Stimulated activated CD8-positive, alpha-beta memory T cell treated with anti-CD3 and anti-CD28 coated beads, Interleukin-12 subunit alpha, Interleukin-12 subunit beta, amount 100 ng/mL, for 1 hour (primary cell): ENCODE results near the gene RIC8B.
A peak's percentile ranks its signal among the peaks of the same experiment; 100 is the strongest.

Experiments
- DNase-seq: peaks from one replicate; pipeline ENCODE4 v3.0.0-alpha.2; 2020; ENCODE audit warnings: low read depth

Gene RIC8B

DNA sequence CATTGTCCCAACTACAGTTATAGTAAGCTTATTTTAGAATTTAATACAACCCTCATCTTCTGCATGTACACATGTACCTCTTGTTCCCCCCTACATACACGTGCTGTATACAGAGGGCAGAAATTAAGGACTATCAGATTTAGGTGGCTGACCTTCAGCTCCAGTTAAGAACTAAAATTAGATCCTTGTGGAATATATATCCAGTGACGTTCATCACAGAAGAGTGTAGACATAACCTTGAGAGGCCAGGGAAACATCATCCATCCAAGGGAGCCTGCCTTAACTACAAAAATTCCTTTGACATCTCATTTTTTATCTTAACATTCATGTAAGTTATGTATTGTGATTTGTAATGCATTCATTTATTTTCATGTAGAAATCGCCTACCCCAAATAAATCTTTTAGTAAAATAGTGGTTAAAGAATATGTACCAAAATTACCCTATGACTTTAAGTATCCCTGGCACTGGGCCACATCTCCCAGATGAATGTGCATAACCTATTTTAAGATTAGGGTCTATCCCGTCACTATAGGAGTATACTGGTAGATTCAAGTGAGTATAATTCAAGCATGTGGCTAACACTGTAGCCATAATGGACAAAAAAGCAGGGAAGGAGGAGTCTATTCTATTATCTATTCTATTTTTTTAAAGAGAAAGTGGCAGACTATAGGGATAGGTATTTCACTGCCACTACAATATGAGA, 27.5 kb downstream of the RIC8B start:
- no peak for DNase-seq

DNA sequence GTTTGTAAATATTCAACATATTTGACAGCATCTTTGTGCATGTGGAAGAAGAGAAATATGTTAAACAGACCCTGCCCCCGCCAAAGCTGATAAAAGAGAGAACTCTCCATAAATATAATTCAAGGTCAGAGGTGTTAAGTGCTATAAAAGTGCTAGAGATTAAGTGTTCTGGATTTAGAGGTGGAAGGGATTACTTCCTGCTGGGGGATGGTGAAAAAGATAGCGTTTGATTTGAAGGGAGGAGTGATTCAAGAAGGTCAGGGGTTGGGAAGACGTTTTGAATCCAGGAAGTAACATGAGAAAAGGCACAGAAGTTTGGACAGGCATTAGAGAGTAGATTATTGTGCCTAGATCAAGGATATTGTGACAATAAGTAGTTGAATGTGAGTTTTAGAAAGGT, 30.2 kb downstream of the RIC8B start:
- no peak for DNase-seq

DNA sequence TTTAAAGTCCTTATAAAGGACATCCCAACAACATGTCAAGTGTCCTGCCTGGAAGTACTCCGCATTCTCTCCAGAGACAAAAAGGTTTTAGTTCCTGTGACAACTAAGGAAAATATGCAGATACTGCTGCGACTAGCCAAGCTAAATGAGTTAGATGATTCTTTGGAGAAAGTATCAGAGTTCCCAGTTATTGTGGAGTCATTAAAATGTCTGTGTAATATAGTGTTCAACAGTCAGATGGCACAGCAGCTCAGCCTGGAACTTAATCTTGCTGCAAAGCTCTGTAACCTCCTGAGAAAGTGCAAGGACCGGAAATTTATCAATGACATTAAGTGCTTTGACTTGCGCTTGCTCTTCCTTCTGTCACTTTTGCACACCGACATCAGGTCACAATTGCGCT, 40.2 kb downstream of the RIC8B start:
- no peak for DNase-seq

DNA sequence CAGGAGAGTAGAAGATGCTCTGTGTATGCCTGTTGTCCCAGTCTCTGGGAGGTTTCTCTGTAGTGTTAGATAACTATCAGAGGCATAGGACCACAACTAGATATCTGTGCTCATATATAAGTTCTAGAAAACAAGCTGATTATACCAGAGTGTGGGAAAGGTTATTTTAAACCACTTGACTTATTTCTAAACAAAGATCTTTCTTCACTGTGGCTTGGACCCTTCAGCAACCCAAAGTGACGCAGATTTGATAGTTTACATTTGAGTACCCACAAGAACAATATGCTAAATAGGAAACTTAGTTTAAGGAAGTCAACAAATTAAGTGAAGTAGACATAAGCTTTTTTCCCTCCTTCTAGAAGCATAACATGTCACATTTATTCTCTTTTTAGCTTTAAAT, 41.3 kb downstream of the RIC8B start:
- no peak for DNase-seq

DNA sequence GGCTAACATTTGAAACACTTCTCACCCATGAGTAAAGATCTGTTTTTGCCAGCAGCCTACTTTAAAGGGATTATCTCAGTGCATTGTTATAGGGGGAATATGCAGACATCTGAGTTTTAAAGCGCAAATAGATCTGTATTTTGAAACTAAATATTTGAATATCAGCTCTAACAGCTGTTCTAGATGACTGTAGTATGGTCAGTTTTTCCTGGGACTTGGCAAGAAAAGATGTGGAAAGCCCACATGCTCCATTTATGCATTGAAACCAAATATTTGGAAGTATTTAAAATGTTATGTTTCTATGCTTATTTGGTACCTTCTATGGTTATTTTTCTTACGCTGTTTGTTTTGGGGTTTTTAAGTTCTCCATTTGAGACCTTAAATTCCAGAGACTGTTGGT, 41.7 kb downstream of the RIC8B start:
- DNase-seq: no peak

DNA sequence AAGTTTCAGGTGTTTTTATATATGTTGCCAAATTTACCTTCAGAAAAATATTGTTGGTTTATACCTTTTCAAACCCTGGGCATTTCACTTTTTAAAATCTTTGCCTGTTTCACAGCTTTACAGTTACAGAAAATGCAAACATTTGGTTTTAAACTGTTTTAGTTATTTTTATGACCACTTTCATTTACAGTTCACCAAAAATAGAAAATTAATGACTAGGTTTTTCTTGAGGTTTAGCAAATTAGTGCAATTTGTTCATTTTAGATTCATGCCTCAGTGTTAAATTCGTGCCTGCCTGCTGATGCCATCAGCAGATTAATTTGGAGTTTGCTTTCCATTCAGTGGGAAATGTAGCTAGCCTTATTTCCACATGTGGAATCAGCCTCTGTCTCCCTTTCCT, 45.5 kb downstream of the RIC8B start:
- DNase-seq: no peak

DNA sequence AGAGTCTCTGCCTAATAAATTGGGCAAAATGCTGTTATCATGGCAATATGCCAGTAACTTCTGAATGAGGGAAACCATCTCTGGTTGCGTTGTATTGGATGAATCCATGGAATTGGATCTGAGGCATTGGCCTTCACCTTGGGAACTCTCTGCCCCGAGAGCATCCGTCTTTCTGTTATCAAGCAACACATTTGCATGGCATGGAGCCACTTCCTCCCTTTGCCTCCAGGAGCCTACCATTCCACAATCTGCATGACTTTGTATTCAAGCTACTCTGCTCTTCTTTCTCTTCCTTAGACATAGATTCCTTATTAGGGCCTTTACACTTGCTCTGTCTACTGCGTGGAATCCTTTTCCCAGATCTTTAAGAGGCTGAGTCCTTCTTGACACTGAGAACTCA, 57.2 kb downstream of the RIC8B start:
- no peak for DNase-seq

DNA sequence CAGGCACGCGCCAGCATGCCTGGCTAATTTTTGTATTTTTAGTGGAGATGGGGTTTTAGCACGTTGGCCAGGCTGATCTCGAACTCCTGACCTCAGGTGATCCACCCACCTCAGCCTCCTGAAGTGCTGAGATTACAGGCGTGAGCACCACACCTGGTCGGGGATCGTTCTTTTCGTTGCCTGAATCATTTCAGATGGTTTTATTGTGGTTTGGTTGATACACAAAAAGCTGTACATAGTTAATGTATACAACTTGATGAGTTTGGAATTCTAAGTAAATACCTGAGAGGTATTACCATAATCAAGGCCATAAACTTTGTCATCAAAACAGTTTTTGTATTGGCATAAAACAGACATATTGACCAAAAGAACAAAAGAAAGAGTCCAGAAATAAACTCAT, 63.3 kb downstream of the RIC8B start:
- DNase-seq: no peak

DNA sequence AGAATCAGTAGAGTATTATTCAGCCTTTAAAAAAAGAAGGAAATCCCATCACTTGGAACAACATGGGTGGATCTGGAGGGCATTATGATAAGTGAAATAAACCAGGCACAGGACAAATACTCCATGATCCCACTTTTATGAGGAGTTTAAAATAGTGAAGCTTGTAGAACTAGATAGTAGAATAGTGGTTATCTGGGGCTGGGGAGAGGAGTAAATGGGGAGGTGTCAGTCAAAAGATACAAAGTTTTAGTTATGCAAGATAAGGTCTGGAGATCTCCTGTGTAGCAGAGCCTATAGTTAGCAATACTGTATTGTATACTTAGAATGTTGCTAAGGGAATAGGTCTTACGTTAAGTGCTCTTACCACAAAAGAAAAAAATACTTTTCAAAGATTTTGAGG, 64.9 kb downstream of the RIC8B start:
- no peak for DNase-seq

DNA sequence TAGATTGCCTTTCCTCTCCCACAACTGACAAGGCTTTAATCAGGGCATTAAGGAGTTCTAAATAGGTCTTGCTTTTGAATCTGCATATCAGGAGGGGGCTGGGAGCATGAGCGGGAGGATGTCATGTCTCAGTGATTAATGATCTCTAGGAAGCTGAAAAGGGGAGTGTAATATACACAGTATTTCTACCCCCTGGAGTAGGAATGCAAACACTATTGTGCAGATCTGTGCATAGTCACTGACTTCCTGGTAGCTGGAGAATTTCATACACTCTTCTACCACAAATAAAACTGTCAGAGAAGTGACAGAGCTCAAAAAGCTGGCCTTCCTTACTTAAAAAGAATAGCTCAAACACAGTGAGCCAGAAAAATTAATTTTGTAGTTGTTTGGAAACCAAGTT, 65.8 kb downstream of the RIC8B start:
- DNase-seq: no peak

DNA sequence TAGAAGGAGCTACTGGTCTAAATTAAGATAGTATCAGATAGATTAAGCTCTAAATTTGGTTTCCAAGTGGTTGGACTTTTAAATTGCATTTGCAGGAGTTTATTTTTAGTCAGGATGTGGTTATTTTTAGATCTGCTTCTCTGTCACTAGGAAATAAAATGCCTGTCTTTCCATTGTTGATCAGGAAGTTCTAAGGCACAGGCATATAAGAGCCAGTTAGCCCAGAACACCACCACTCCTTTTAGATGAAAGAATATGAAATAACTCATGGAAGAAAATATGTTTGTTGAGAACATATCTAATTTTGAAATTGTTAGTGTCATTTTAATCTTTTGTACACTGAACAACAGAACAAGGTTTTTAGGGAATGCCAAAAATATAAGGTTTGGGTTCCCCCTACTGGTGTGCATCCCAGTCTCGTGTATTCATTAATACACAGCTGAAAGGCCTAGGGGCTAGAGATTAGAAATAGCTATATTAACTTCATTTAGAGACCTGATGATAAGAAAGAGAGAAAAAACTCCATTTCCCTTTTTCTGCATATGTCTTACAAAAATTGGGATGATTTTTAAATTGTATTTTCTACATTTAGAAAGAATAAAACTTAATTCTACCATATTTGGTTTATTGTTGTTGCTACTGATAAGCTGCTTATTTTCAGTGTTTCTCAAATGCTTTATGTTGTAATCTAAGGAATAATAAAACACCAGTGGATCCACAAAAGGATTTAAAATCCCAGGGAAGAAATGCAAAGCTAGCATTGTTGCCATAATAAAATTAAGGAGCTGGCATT, 67.2 kb downstream of the RIC8B start:
- peak; percentile 2 for DNase-seq

DNA sequence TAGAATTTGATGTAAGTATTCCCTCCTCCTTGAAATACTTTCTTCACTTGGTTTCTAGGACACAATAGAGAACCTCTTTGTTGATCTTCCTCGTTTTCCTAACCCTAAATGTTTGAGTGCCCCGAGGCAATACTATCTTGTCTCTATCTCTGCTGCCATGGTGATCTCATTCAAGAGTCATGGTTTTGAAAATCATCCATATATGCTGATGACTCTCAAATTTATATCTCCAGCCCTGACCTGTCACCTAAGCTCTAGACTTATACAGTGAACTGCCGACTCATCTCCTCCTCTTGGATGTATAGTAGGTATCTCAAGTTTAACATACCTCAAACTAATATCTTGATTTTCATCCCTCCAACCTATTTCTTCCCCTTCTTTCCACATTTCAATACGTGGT, 71.4 kb downstream of the RIC8B start:
- no peak for DNase-seq

DNA sequence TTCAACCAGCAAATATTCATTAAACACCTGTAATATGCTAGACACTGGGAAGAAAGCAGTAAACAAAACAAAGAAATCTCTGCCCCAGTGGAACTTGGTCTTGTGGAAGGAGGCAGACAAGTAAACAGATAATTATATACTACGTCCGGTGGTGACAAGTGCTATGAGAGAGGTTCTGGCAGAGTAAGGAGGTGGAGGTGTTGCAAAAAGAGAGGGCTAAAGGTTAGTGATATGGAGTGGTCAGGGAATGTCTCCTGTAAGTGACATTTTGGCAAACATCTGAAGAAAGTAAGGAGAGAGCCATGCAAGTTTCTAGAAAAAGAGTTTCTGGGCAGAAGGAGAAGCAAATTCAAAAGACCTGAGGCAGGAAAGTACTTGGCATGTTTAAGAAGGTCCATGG, 73.4 kb downstream of the RIC8B start:
- no peak for DNase-seq

DNA sequence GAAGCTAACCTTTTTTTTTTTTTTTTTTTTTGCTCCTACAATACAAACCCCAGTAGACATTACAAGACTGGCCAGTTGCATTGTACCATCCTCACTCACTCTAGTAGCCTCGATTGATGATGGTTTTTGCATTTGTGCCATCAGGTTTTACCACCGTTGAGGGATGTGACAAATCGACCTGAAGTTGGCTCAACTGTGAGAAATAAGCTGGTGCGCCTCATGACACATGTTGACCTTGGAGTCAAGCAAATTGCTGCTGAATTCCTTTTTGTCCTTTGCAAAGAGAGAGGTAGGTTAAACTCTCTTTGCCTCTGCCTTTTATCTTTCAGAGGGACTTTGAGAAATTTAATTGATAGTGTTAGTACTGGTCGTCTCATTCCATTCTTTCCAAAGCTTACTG, 76.8 kb downstream of the RIC8B start:
- no peak for DNase-seq

DNA sequence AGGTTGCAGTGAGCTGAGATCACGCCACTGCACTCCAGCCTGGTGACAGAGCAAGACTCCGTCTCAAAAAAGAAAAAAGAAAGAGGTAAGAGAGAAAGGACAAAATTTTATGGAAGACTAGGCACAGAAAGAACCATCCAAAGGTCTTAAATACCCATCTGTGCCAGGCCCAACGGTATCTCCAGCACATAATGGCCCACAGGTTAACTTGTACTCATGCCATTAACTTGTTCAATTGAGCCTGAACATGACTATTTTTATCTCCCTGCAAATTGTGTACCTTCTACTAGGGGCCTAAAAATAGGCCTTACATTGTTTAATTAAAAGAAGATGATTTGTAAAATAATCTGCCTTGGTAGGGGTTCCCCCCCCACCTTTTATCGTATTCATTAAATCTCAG, 80.2 kb downstream of the RIC8B start:
- no peak for DNase-seq

DNA sequence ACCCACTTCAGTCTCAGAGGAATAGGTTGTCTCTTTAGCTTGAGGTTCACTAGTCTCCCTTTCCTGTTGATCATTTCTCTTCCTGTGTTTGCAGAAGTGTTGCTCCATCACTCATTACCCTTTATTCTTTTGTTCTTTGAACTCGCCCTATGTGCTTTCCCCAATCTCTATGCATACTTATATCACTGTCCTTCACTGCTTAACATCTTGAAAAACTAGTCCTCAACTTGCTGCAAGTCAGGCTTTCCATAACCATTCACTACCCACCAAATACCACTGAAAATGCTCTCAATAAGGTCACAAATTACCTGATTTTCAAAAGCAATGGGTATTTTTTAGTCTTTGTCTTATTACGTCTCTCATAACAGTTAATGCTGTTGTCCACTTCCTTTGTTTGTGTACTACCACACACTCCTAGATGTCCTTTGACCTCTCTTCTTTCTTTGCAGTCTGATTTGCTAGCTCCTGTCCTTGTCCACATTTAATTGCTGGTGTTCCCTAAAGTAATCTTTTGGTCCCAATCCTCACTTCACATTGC, 80.8 kb downstream of the RIC8B start:
- DNase-seq: no peak

DNA sequence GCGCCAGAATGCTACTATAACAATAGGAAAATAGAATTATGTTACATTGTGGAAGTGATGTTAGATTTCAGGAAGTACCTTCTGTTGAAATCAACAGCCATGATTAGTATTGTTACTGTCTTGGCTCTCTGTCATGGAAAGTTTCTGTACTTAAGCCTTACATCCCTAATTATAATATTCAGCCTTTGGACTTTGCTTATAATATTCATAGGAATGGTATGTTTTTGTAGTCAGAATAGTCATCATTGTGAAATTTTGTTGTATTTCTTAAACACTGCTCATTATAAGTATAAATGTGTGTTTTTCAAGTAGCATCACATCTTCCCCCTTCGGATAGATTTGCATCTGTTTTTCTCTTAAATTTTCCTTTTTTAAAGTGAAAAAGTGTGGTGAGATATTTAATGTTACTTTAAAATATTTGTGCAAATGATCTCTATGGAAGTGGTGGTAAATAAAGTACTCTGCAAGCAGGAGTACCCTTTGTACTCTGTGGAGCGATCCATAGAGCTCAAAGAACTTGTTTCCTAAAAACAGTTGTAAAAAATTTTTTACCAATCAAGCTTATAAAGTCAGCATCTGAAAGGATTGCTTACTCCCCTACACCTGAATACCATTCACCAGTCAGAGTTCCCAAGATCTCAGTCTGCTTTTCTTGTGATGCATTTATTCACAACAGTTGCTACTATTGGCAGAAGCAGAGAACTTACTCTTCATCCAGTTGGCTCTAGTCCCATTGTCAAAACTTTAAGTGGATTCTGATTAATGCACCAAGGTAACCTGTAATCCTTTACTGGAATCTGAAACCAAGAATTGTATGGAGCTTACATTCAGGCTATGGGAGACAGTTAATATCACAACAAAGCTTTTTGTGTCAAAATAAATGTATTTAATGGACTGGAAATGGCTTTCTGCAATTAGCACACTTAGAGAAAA, 87.8 kb downstream of the RIC8B start:
- no peak for DNase-seq

DNA sequence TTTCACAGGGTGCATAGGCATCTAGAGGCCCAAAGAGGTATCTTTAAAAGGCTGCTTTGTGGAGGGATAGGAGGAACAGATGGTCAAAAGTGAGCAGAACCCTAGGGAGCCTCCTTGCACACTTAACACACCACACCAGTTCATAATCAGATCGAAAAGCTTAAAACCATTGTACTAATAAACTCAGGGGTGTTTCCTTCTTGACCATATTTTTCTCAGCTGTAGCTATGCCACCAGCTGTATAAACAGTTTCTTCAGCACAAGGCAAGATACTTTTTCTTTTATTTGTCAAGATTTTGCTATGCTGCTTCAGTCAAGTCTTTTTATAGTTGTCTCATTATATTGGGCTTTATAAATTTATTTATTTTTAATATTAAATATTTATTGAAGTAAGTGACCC, 88.7 kb downstream of the RIC8B start:
- no peak for DNase-seq

DNA sequence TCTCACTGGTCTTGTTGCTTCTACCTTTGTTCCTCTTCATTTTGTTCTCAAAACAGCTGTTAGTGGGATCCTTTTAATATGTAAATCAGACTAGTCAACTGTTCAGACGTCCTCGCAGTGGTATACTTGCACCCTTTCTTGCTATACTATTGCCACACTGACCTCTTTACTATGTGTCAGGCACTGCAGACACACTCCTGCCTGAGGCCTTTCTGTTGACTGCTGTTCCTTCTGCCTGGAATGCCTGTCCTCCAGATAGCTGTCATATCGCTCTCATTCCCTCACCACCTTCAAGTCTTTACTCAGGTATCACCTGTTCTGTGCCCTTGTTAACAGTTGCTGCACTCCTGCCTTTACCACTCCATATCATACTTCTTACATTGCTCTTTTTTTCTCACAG, 91.2 kb downstream of the RIC8B start:
- no peak for DNase-seq

DNA sequence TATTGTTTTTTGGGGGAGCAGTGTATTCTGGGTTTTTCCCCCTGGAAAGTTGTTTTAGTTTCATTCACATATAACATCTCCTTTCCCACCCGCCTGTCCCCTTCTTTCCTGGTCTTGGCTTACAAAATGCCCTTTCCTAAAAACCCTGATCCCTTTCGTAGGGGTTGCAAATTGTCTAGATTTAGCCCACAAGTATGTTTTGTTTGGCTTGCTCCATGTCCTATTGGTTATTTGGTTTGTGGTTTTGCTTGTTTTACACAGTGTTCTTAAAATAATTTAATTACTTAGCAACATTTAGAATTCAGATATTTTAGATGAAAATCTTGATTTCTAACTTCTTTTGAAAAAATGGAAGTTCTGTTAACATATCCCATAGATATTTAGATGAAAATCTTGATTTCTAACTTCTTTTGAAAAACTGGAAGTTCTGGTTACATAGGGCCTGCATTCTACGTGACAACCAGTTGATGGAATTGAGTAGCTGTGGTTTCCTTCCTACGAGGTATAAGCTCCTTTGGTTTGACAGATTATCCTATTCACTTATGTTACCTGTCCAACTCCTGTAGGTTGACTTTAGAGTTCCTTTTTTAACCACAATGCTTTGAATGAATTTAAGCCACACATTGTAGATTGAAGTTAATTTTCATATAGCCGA, 92.1 kb downstream of the RIC8B start:
- DNase-seq: no peak

DNA sequence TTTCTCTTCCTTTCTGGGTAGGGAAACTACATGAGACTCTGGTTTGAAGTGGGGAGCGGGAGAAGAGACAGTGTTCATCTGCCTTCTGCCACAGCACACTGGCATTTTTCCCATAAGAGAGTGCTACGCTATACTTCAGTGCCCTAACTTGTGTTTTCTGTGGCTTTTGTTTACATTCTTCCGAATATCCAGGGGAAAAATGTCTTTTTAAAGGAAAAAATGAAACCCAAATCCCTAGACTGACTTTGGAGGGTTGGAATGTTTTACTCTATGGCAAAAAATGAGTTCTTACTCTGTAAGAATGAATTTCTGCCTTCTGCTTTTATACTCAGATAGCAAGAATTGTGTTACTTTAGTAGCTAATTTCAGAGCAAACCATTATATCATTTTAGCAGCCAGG, 93.2 kb downstream of the RIC8B start:
- DNase-seq: no peak
